ENCODE results near the gene TTC39C. TPM values are rescaled to one million over a fixed set of nuclear protein-coding genes. Genes with fewer than 3 reads are reported as not detected.

The TTC39C gene
- total and polyA plus RNA-seq, 3 donors from 2014 or later = 57.7 to 70.4 (median 68.3) TPM

DNA sequence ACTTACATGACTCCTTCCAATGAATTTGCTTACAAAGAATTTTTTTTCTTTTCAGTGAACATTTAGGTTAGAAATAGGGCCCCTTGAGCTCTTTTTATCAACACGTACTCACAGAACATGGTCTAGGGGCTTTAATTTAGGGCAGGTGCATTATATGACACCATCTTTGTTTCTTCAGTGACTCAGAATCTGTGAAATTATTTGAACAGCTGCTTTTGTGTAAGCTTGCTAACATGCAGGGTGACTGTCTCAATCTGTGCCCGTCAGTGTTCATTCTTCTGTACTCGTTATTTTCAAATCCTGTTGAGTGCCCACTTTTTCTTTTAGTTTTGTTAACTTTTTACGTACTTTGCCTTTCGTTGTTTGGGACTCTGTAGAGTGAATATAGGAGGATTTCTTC, 71.5 kb downstream of the TTC39C start:
- no peaks in the 10 kb centered on the region for H3K27me3 ChIP-seq
- WGBS, 2 donors = 74 to 77% methylated on average over 5 of the region's 5 CpGs
- TF ChIP-seq, protein P1, sequence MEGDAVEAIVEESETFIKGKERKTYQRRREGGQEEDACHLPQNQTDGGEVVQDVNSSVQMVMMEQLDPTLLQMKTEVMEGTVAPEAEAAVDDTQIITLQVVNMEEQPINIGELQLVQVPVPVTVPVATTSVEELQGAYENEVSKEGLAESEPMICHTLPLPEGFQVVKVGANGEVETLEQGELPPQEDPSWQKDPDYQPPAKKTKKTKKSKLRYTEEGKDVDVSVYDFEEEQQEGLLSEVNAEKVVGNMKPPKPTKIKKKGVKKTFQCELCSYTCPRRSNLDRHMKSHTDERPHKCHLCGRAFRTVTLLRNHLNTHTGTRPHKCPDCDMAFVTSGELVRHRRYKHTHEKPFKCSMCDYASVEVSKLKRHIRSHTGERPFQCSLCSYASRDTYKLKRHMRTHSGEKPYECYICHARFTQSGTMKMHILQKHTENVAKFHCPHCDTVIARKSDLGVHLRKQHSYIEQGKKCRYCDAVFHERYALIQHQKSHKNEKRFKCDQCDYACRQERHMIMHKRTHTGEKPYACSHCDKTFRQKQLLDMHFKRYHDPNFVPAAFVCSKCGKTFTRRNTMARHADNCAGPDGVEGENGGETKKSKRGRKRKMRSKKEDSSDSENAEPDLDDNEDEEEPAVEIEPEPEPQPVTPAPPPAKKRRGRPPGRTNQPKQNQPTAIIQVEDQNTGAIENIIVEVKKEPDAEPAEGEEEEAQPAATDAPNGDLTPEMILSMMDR (IDR thresholded peaks at IDR 0.05) = no peak
- no peak for TF ChIP-seq POLR2A (IDR thresholded peaks at IDR 0.05)
- no peak overlapping the region for H3K27ac ChIP-seq
- H3K4me3 ChIP-seq = no peak overlapping the region
- no peak for DNase-seq
- intact Hi-C loops (cut with DNase I; ENCODE audit: low total_unique reads) = no loop called here
- H3K36me3 ChIP-seq (ENCODE audit: low read depth, missing control alignments) = no peaks in the 10 kb centered on the region
- H3K4me1 ChIP-seq = no peaks in the 10 kb centered on the region
- no peaks in the 10 kb centered on the region for H3K9me3 ChIP-seq

DNA sequence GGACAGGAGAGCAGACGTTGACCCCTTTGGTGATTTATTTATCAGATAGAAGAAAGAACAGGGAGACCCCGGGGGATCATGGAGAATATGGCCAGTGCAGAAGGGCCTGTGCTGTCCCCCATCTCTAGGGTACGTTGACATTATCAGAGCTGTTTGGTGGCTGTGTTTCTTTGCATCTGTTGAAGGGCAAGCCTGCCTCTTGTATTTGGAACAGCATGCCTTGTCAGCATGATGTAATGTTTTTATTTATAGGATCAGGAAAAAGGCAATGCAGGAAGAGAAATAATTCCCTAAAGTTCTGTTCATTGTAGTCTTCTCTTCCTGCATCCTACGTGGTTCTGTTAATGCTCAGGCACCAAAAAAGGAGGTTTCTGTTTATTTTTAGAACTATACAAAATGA, 74.5 kb downstream of the TTC39C start:
- Histone ChIP-seq H3K36me3 (ENCODE audit: low read depth, missing control alignments) (no peaks in the 10 kb centered on the region), H3K27ac (no peak overlapping the region), H3K27me3 (no peaks in the 10 kb centered on the region), H3K9me3 (no peaks in the 10 kb centered on the region), H3K4me3 (no peak overlapping the region), H3K4me1 (no peaks in the 10 kb centered on the region)
- intact Hi-C loops (cut with DNase I; ENCODE audit: low total_unique reads) = no loop called here
- TF ChIP-seq POLR2A (IDR thresholded peaks at IDR 0.05) = no peak
- TF ChIP-seq, protein P1 (IDR thresholded peaks at IDR 0.05) = no peak
- WGBS, 2 donors = 56 to 67% methylated on average over 4 of the region's 4 CpGs
- no peak for DNase-seq

DNA sequence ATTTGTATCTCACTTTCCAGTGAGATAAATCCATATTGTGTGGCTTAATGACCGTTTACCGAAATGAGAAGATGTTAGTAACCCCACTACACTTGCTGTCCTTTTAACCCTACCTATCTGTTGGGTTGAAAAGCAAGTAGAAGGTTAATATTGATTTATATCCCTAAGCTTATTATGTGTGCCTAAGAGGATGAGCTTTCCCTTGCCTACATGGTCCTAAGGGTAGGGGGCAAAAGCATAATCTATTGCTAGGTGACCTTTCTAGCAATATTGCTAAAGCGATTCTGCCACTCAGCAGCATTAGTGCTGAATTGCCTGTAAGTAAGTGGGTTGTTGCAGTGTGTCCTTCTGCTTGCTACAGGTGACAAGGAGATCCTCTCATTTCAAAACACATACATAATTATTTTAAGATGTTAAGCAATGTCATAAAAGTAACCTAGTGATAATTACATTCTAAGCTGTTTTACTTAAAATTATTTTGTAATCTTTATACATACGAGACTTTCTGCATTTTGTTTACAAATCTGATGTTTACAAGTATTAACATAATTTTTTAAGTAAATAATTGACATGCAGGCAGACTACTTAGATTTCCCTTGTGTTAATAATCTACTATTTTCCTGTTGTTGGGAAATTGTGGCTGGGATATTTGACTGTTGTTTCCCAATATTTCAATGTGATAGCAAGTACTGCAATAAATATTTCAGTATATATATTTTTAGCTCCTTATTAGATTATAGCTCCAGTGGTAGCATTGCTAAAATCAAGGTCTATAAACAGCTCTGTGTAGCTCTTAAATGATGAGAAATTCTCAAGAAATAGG, 75.2 kb downstream of the TTC39C start:
- Histone ChIP-seq H3K27ac (no peak overlapping the region), H3K4me1 (no peaks in the 10 kb centered on the region), H3K4me3 (no peak overlapping the region), H3K27me3 (no peaks in the 10 kb centered on the region), H3K9me3 (no peaks in the 10 kb centered on the region), H3K36me3 (ENCODE audit: low read depth, missing control alignments) (no peaks in the 10 kb centered on the region)
- intact Hi-C loops (cut with DNase I; ENCODE audit: low total_unique reads) = no loop called here
- DNase-seq = no peak
- TF ChIP-seq, protein P1 (IDR thresholded peaks at IDR 0.05) = no peak
- no peak for TF ChIP-seq POLR2A (IDR thresholded peaks at IDR 0.05)
- WGBS, 2 donors = 74 to 76% methylated on average over 4 of the region's 4 CpGs

DNA sequence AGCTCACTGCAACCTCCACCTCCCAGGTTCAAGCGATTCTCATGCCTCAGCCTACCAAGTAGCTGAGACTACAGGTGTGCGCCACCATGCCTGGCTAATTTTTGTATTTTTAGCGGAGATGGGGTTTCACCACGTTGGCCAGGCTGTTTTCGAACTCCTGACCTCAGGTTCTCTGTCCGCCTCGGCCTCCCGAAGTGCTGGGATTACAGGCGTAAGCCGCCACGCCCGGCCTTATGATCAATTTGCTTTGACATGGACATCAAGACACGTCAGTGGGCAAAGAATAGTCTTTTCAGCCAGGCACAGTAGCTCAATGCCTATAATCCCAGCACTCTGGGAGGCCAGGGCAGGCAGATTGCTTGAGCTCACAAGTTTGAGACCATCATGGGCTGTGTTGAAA, 76.3 kb downstream of the TTC39C start:
- H3K36me3 ChIP-seq (ENCODE audit: low read depth, missing control alignments) = no peaks in the 10 kb centered on the region
- H3K9me3 ChIP-seq = no peaks in the 10 kb centered on the region
- no peak for DNase-seq
- 90 to 96% methylated on average over 13 of the region's 13 CpGs for WGBS, 2 donors
- intact Hi-C loops (cut with DNase I; ENCODE audit: low total_unique reads) = no loop called here
- TF ChIP-seq, protein P1 (IDR thresholded peaks at IDR 0.05) = no peak
- no peak for TF ChIP-seq POLR2A (IDR thresholded peaks at IDR 0.05)
- no peak overlapping the region for H3K27ac ChIP-seq
- no peaks in the 10 kb centered on the region for H3K4me1 ChIP-seq
- no peaks in the 10 kb centered on the region for H3K27me3 ChIP-seq
- H3K4me3 ChIP-seq = no peak overlapping the region

DNA sequence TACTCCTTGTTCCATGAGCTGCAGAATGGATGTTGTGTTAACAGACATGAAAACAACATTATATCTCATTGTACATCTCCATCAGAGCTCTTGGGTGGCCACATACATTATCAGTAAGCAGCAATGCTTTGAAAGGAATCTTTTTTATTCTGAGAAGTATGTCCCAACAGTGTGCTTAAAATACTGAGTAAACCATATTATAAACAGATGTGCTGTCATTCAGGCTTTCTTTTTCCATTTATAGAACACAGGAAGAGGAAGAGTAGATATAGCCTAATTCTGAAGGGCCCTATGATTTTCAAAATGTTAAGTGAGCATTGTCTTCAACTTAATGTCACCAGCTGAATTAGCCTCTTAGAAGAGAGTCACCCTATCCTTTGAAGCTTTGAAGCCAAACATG, 80.0 kb downstream of the TTC39C start:
- no peak for TF ChIP-seq POLR2A (IDR thresholded peaks at IDR 0.05)
- TF ChIP-seq, protein P1 (IDR thresholded peaks at IDR 0.05) = no peak
- Histone ChIP-seq H3K4me3 (no peak overlapping the region), H3K27ac (no peak overlapping the region), H3K27me3 (no peaks in the 10 kb centered on the region), H3K9me3 (no peaks in the 10 kb centered on the region), H3K4me1 (no peaks in the 10 kb centered on the region), H3K36me3 (ENCODE audit: low read depth, missing control alignments) (no peaks in the 10 kb centered on the region)
- intact Hi-C loops (cut with DNase I; ENCODE audit: low total_unique reads) = no loop called here
- DNase-seq = no peak
